PC-3 (cell line): ENCODE results near the gene USP15. TPM values are rescaled to one million over a fixed set of nuclear protein-coding genes. Genes with fewer than 3 reads are reported as not detected.

ENCODE experiments used
- ATAC-seq: fragments of 200-7000 bp; cut with Tn5 transposase; 2 replicates; pipeline ENCODE4 v1.9.1; 2020; ENCODE audit warnings: mild to moderate bottlenecking, moderate library complexity
- BruUV-seq: library from RNA; stranded (reverse); fragments of 400-500 nt; replicated peaks from 2 replicates; lab custom pipeline; 2021; lab: Mats Ljungman, UMichigan
- CTCF ChIA-PET: fragments of 300-600 bp; sonication (Branson Sonifier 250); formaldehyde crosslinking; loops from one replicate; lab custom pipeline; 2022; ENCODE audit warnings: antibody characterized with exemption; lab: Charles Lee
- POLR2A ChIA-PET: fragments of 300-600 bp; sonication (Branson Sonifier 250); formaldehyde crosslinking; loops from one replicate; lab custom pipeline; 2022; ENCODE audit warnings: antibody characterized with exemption; ENCODE audit not compliant: unreplicated experiment; lab: Charles Lee
- DNase-seq: peaks from one replicate; pipeline ENCODE4 v3.0.0-alpha.2; 2015
- H2AFZ ChIP-seq: fragments of 300-600 bp; sonication (generic); 2 replicates; pipeline ENCODE4 v1.6.0; 2016; ENCODE audit warnings: antibody characterized with exemption, low read length
- H3F3A ChIP-seq: fragments of 300-600 bp; sonication (generic); one replicate; pipeline ENCODE4 v1.6.0; 2017; ENCODE audit warnings: antibody characterized with exemption, low read length, control low read depth, mild to moderate bottlenecking; ENCODE audit not compliant: unreplicated experiment
- H3K27ac ChIP-seq: fragments of 300-600 bp; sonication (generic); 2 replicates; pipeline ENCODE4 v1.5.1; 2016; ENCODE audit warnings: mild to moderate bottlenecking, low read length
- H3K27me3 ChIP-seq: fragments of 300-600 bp; sonication (generic); 2 replicates; pipeline ENCODE4 v1.6.1; 2016; ENCODE audit warnings: low read length, mixed read lengths
- H3K36me3 ChIP-seq: fragments of 300-600 bp; sonication (generic); 2 replicates; pipeline ENCODE4 v1.6.1; 2016; ENCODE audit warnings: low read depth, mixed run types, low read length, mixed read lengths
- H3K4me1 ChIP-seq: fragments of 300-600 bp; sonication (generic); 2 replicates; pipeline ENCODE4 v1.5.1; 2016; ENCODE audit warnings: low read length; ENCODE audit not compliant: insufficient read depth
- H3K4me2 ChIP-seq: fragments of 300-600 bp; sonication (generic); 2 replicates; pipeline ENCODE4 v1.6.0; 2016; ENCODE audit warnings: low read length
- H3K4me3 ChIP-seq: fragments of 300-600 bp; sonication (generic); 2 replicates; pipeline ENCODE4 v1.5.1; 2016; ENCODE audit warnings: mild to moderate bottlenecking, low read length, mixed read lengths
- H3K79me2 ChIP-seq: fragments of 300-600 bp; sonication (generic); 2 replicates; pipeline ENCODE4 v1.6.1; 2017; ENCODE audit warnings: low read length, mixed read lengths
- H3K9ac ChIP-seq: fragments of 300-600 bp; sonication (generic); 2 replicates; pipeline ENCODE4 v1.6.0; 2016; ENCODE audit warnings: mild to moderate bottlenecking, low read length
- H3K9me2 ChIP-seq: fragments of 300-600 bp; sonication (generic); replicated peaks from 2 replicates; pipeline ENCODE4 v1.6.1; 2016; ENCODE audit warnings: mixed run types, low read length, mixed read lengths
- H3K9me3 ChIP-seq: fragments of 300-600 bp; sonication (generic); 2 replicates; pipeline ENCODE4 v1.6.1; 2016; ENCODE audit warnings: low read length, mixed read lengths
- H4K20me1 ChIP-seq: fragments of 300-600 bp; sonication (generic); 2 replicates; pipeline ENCODE4 v1.6.1; 2016; ENCODE audit warnings: low read length, mixed read lengths
- EZH2 ChIP-seq: fragments of 300-600 bp; sonication (generic); IDR thresholded peaks from one replicate; pipeline ENCODE4 v1.6.1; 2017; ENCODE audit warnings: antibody characterized with exemption, mild to moderate bottlenecking, low read length; ENCODE audit not compliant: unreplicated experiment
- EZH2phosphoT487 ChIP-seq: fragments of 300-600 bp; sonication (generic); IDR thresholded peaks from 2 replicates; pipeline ENCODE4 v1.6.1; 2018; ENCODE audit warnings: mild to moderate bottlenecking, antibody characterized with exemption, low read length, borderline replicate concordance
- intact Hi-C: fragments of 100-400 bp; cut with micrococcal nuclease; formaldehyde crosslinking; loops from 2 replicates; pipeline ENCODE4 v1.9.0; 2023
- total RNA-seq: library from RNA; depleted of rRNA; stranded (reverse); fragments of >200 nt; gene quantifications from 2 replicates; pipeline ENCODE4 v1.2.3, GENCODE V29; 2014
- TF ChIP-seq, protein P1 (sequence below): fragments of 300-600 bp; sonication (generic); conservative IDR thresholded peaks from 2 replicates; pipeline ENCODE4 v1.5.1; 2017; ENCODE audit warnings: antibody characterized with exemption, low read depth, mild to moderate bottlenecking, low read length

The USP15 gene
- total RNA-seq, 1 experiment from 2014 or later: 46.1 TPM

DNA sequence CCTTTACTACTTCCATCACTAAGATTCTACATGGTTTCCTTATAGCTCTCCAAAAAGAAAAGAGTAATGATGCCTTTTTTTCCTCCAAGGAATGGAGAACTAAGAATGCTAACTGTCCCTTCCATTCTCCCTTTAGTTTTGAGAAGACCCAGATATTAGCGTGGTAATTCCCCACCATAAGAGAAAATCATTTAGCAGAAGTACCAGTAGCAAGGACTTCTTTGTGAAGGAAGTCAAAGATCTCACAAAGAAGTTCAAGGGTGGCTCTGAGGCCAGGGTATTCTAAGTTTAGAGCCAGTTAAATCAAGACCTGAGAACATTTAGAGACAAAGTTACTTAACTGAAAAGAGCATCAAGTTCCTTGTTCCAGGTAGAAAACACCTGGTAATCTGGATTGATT lies 7.3 kb downstream of the USP15 start:
- no TSS peak for BruUV-seq
- Histone ChIP-seq H3K4me3 (no peak overlapping the region), H3K27me3 (no peaks in the 10 kb centered on the region), H3K4me2 (no peak overlapping the region), H3K9me3 (no peaks in the 10 kb centered on the region), H3K27ac (no peak overlapping the region), H3K79me2 (peaks cover 100% of the 10 kb centered on the region), H3K9me2 (no peaks in the 10 kb centered on the region), H4K20me1 (peaks cover 70% of the 10 kb centered on the region), H3F3A (no peaks in the 10 kb centered on the region), H3K4me1 (peaks cover 20% of the 10 kb centered on the region), H3K9ac (no peak overlapping the region), H2AFZ (no peak overlapping the region), H3K36me3 (no peaks in the 10 kb centered on the region)
- POLR2A ChIA-PET: no interaction called here
- no peak for ATAC-seq
- intact Hi-C loops: no loop called here
- no peak for DNase-seq
- CTCF ChIA-PET: no interaction called here
- TF ChIP-seq, protein P1, sequence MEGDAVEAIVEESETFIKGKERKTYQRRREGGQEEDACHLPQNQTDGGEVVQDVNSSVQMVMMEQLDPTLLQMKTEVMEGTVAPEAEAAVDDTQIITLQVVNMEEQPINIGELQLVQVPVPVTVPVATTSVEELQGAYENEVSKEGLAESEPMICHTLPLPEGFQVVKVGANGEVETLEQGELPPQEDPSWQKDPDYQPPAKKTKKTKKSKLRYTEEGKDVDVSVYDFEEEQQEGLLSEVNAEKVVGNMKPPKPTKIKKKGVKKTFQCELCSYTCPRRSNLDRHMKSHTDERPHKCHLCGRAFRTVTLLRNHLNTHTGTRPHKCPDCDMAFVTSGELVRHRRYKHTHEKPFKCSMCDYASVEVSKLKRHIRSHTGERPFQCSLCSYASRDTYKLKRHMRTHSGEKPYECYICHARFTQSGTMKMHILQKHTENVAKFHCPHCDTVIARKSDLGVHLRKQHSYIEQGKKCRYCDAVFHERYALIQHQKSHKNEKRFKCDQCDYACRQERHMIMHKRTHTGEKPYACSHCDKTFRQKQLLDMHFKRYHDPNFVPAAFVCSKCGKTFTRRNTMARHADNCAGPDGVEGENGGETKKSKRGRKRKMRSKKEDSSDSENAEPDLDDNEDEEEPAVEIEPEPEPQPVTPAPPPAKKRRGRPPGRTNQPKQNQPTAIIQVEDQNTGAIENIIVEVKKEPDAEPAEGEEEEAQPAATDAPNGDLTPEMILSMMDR: no peak
- TF ChIP-seq EZH2 (no peak), EZH2phosphoT487 (no peak)

DNA sequence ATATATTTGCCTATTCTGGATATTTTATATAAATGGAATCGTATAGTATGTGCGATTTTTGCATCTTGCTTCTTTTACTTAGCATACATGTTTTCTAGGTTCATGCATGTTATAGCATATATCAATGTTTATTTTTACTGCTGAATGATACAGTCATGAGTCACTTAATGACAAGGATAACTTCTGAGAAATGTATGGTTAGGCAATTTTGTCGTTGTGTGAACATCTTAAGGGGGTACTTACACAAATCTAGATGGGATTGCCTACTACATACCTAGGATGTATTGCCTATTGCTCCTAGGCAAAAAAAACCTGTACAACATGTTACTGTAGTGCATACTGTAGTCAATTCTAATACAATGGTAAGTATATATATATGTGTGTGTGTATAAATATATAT lies 8.8 kb downstream of the USP15 start:
- no peak overlapping the region for H3K9ac ChIP-seq
- ChIA-PET CTCF (no interaction called here), POLR2A (no interaction called here)
- DNase-seq (peak; percentile 67), ATAC-seq (peak; percentile 84)
- no peak for TF ChIP-seq EZH2phosphoT487
- TF ChIP-seq, protein P1: no peak
- TF ChIP-seq EZH2: no peak
- intact Hi-C loops: no loop called here
- H3K27me3 ChIP-seq: no peaks in the 10 kb centered on the region
- no peaks in the 10 kb centered on the region for H3F3A ChIP-seq
- no peaks in the 10 kb centered on the region for H3K36me3 ChIP-seq
- peaks cover 72% of the 10 kb centered on the region for H4K20me1 ChIP-seq
- no peak overlapping the region for H3K4me3 ChIP-seq
- H3K79me2 ChIP-seq: peaks cover 100% of the 10 kb centered on the region
- H3K27ac ChIP-seq: no peak overlapping the region
- BruUV-seq: no TSS peak
- no peak overlapping the region for H3K4me2 ChIP-seq
- peaks cover 13% of the 10 kb centered on the region for H3K4me1 ChIP-seq
- H3K9me2 ChIP-seq: no peaks in the 10 kb centered on the region
- no peak overlapping the region for H2AFZ ChIP-seq
- no peaks in the 10 kb centered on the region for H3K9me3 ChIP-seq

DNA sequence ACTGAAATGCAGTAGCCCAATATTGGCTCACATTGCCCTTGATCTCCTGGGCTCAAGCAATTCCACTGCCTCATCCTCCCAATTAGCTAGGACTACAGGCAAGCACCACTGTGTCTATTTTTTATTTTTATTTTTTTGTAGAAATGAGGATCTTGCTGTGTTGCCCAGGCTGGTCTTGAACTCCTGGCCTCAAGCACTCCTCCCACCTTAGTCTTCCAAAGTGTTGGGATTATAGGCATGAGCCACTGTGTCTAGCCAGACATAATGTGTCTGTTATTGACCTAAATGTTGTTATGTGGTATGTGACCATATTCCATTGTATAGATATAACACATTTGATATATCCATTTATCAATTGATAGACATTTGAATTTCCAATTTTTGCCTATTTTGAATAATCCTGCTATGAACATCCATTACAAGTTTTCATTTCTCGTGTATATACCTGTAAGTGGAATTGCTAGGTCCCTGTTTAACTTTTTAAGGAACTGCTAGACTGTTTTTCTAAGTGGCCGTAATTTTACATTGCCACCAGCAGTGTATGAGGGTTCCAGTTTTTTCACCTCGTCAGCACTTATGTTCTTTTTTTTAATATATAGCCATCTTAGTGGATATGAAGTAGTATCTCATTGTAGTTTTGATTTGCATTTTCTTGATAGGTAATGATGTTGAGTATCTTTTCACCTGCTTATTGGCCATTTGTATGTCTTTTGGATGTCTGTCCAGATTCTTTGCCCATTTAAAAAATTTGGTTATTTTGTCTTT lies 9.4 kb downstream of the USP15 start:
- Histone ChIP-seq H3K9me3 (no peaks in the 10 kb centered on the region), H2AFZ (no peak overlapping the region), H3F3A (no peaks in the 10 kb centered on the region), H3K36me3 (no peaks in the 10 kb centered on the region), H4K20me1 (peaks cover 68% of the 10 kb centered on the region), H3K27ac (no peak overlapping the region), H3K79me2 (peaks cover 100% of the 10 kb centered on the region), H3K9ac (no peak overlapping the region), H3K27me3 (no peaks in the 10 kb centered on the region), H3K4me2 (no peak overlapping the region), H3K4me3 (no peak overlapping the region), H3K4me1 (peaks cover 13% of the 10 kb centered on the region), H3K9me2 (no peaks in the 10 kb centered on the region)
- TF ChIP-seq, protein P1: no peak
- TF ChIP-seq EZH2 (no peak), EZH2phosphoT487 (no peak)
- ChIA-PET POLR2A (no interaction called here), CTCF (no interaction called here)
- ATAC-seq: no peak
- intact Hi-C loops: no loop called here
- no peak for DNase-seq
- no TSS peak for BruUV-seq
